NT2/D1 (cell line): ENCODE results near the gene TOR1AIP2.

Experiments used
- DNase-seq: peaks from one replicate; pipeline ENCODE4 v3.0.0-alpha.2; 2011; ENCODE audit warnings: low read depth, low spot score
- H3K27me3 ChIP-seq: 2 replicates; pipeline ENCODE4 v1.6.0; 2011; ENCODE audit warnings: mild to moderate bottlenecking; ENCODE audit not compliant: insufficient read length, insufficient read depth
- H3K36me3 ChIP-seq: 2 replicates; pipeline ENCODE4 v1.6.1; 2011; ENCODE audit warnings: mild to moderate bottlenecking, low read length, mixed read lengths; ENCODE audit not compliant: insufficient read depth, insufficient read length
- H3K4me1 ChIP-seq: 2 replicates; pipeline ENCODE4 v1.5.1; 2011; ENCODE audit not compliant: insufficient read depth, insufficient read length
- H3K4me3 ChIP-seq: 2 replicates; pipeline ENCODE4 v1.5.1; 2011; ENCODE audit warnings: low read depth; ENCODE audit not compliant: insufficient read length
- H3K9ac ChIP-seq: 2 replicates; pipeline ENCODE4 v1.6.0; 2011; ENCODE audit warnings: low read depth; ENCODE audit not compliant: insufficient read length
- H3K9me3 ChIP-seq: 2 replicates; pipeline ENCODE4 v1.5.1; 2011; ENCODE audit warnings: mild to moderate bottlenecking, low read length; ENCODE audit not compliant: insufficient read depth
- SUZ12 ChIP-seq: IDR thresholded peaks from 2 replicates; pipeline ENCODE4 v1.6.1; 2011; ENCODE audit not compliant: insufficient read length, insufficient read depth; ENCODE audit errors: extremely low read depth
- YY1 ChIP-seq: IDR thresholded peaks from 2 replicates; pipeline ENCODE4 v1.6.1; 2011; ENCODE audit not compliant: insufficient read length, insufficient read depth
- ZNF274 ChIP-seq: IDR thresholded peaks from 2 replicates; pipeline ENCODE4 v1.6.1; 2011; ENCODE audit warnings: mild to moderate bottlenecking, low read depth, low read length

TOR1AIP2 gene

GRCh38 chr1:179812501-179813292, 64.9 kb downstream of the TOR1AIP2 start:
- Histone ChIP-seq H3K4me1 (peaks cover 32% of the 10 kb centered on the region), H3K4me3 (no peak overlapping the region), H3K36me3 (no peaks in the 10 kb centered on the region), H3K9ac (no peak overlapping the region), H3K27me3 (peaks cover 26% of the 10 kb centered on the region), H3K9me3 (no peaks in the 10 kb centered on the region)
- DNase-seq, result no peak
- no peak for TF ChIP-seq SUZ12
- no peak for TF ChIP-seq YY1

- H3K4me1 ChIP-seq, result peaks cover 28% of the 10 kb centered on the region
Measured at GRCh38 chr1:179810367-179810715, 67.3 kb downstream of the TOR1AIP2 start.

GRCh38 chr1:179809506-179810366, 67.9 kb downstream of the TOR1AIP2 start:
- H3K9ac ChIP-seq, result no peak overlapping the region
- peaks cover 25% of the 10 kb centered on the region for H3K4me1 ChIP-seq
- H3K27me3 ChIP-seq, result no peaks in the 10 kb centered on the region
- H3K36me3 ChIP-seq, result no peaks in the 10 kb centered on the region
- TF ChIP-seq YY1 (no peak), ZNF274 (no peak), SUZ12 (no peak)
- H3K9me3 ChIP-seq, result no peaks in the 10 kb centered on the region
- H3K4me3 ChIP-seq, result no peak overlapping the region
- peak; percentile 86 for DNase-seq

More at GRCh38 chr1:179810367-179810715, 67.3 kb downstream of the TOR1AIP2 start:
- TF ChIP-seq SUZ12 (no peak), ZNF274 (no peak), YY1 (no peak)
- no peak overlapping the region for H3K9ac ChIP-seq
- H3K36me3 ChIP-seq, result no peaks in the 10 kb centered on the region
- H3K4me3 ChIP-seq, result no peak overlapping the region
- DNase-seq, result no peak
- H3K9me3 ChIP-seq, result no peaks in the 10 kb centered on the region
- peaks cover 3% of the 10 kb centered on the region for H3K27me3 ChIP-seq

- Histone ChIP-seq H3K9ac (no peak overlapping the region), H3K4me3 (no peak overlapping the region), H3K36me3 (no peaks in the 10 kb centered on the region), H3K9me3 (no peaks in the 10 kb centered on the region), H3K4me1 (peaks cover 20% of the 10 kb centered on the region), H3K27me3 (no peaks in the 10 kb centered on the region)
- no peak for DNase-seq
- no peak for TF ChIP-seq ZNF274
- TF ChIP-seq YY1, result no peak
- no peak for TF ChIP-seq SUZ12
Measured at GRCh38 chr1:179808503-179808902, 69.1 kb downstream of the TOR1AIP2 start.

GRCh38 chr1:179807691-179808485, 69.7 kb downstream of the TOR1AIP2 start:
- Histone ChIP-seq H3K27me3 (no peaks in the 10 kb centered on the region), H3K9ac (no peak overlapping the region), H3K36me3 (no peaks in the 10 kb centered on the region), H3K4me3 (no peak overlapping the region), H3K4me1 (peaks cover 14% of the 10 kb centered on the region), H3K9me3 (no peaks in the 10 kb centered on the region)
- no peak for TF ChIP-seq ZNF274
- TF ChIP-seq YY1, result no peak
- no peak for TF ChIP-seq SUZ12
- DNase-seq, result no peak

- no peak for DNase-seq
- no peak for TF ChIP-seq YY1
Measured at GRCh38 chr1:179807291-179807690, 70.3 kb downstream of the TOR1AIP2 start.

More at GRCh38 chr1:179807291-179807690, 70.3 kb downstream of the TOR1AIP2 start:
- Histone ChIP-seq H3K9me3 (no peaks in the 10 kb centered on the region), H3K27me3 (no peaks in the 10 kb centered on the region), H3K9ac (no peak overlapping the region), H3K4me1 (peaks cover 14% of the 10 kb centered on the region), H3K4me3 (no peak overlapping the region), H3K36me3 (no peaks in the 10 kb centered on the region)
